Lung (tissue), 12 donors: ENCODE data around the gene PKD2L1. TPM values are rescaled to one million over a fixed set of nuclear protein-coding genes. Genes with fewer than 3 reads are reported as not detected.

Experiments
- ATAC-seq: fragments of 200-7000 bp; cut with Tn5 transposase; one replicate; pipeline ENCODE4 v1.9.1; 2020; ENCODE audit warnings: moderate number of reproducible peaks; ENCODE audit not compliant: insufficient read depth, low FRiP score
- DNase-seq, 3 donors: peaks; one replicate each; pipeline ENCODE4 v3.0.0-alpha.2; 2013 to 2017
- H3K27ac ChIP-seq, 2 donors: one replicate each; pipeline ENCODE4 v1.5.1; 2013; ENCODE audit warnings: mild to moderate bottlenecking in 2 of 2, moderate library complexity in 2 of 2, control low read depth in 1 of 2, inconsistent platforms in 1 of 2, low read depth in 1 of 2, low read length in 1 of 2
- H3K27me3 ChIP-seq, 3 donors: one replicate each; pipeline ENCODE4 v1.5.1; 2013; ENCODE audit warnings: low read length in 2 of 3; ENCODE audit not compliant: control insufficient read depth in 3 of 3, insufficient read depth in 3 of 3
- H3K36me3 ChIP-seq, 4 donors: one replicate each; pipeline ENCODE4 v1.5.1; 2013; ENCODE audit warnings: low read length in 4 of 4, mild to moderate bottlenecking in 1 of 4, moderate library complexity in 1 of 4; ENCODE audit not compliant: control insufficient read depth in 4 of 4, insufficient read depth in 4 of 4
- H3K4me1 ChIP-seq, 5 donors: one replicate each; pipeline ENCODE4 v1.5.1; 2013; ENCODE audit warnings: low read length in 5 of 5, mild to moderate bottlenecking in 2 of 5, moderate library complexity in 1 of 5; ENCODE audit not compliant: control insufficient read depth in 5 of 5, insufficient read depth in 5 of 5
- H3K4me3 ChIP-seq: one replicate; pipeline ENCODE4 v1.5.1; 2013; ENCODE audit warnings: mild to moderate bottlenecking, control low read depth, moderate library complexity
- H3K9ac ChIP-seq, 2 donors: one replicate each; pipeline ENCODE4 v1.5.1; 2013; ENCODE audit warnings: low read length in 2 of 2, control low read depth in 1 of 2; ENCODE audit not compliant: insufficient read depth in 1 of 2
- H3K9me3 ChIP-seq, 4 donors: one replicate each; pipeline ENCODE4 v1.5.1; 2013; ENCODE audit warnings: low read length in 3 of 4, mild to moderate bottlenecking in 1 of 4, moderate library complexity in 1 of 4; ENCODE audit not compliant: control insufficient read depth in 4 of 4, insufficient read depth in 3 of 4
- CTCF ChIP-seq: IDR thresholded peaks from 2 replicates; pipeline ENCODE4 v1.5.1; 2012; ENCODE audit warnings: mild to moderate bottlenecking; ENCODE audit errors: control extremely low read depth, extremely low read depth
- WGBS, 2 donors: extraction: QIAGEN DNeasy Blood & Tissue Kit; methylation state at CpG; one replicate each; pipeline ENCODE4 v1.1.7; 2013; 5-methylcytosine and 5-hydroxymethylcytosine counted together
- polyA plus RNA-seq, 2 donors: library from polyadenylated mRNA; stranded (reverse); fragments of 200-250 nt; gene quantifications; one replicate each; pipeline ENCODE4 v1.2.1, GENCODE V29; 2013
- total RNA-seq, 2 donors: library from RNA; depleted of rRNA in 1 of 2; stranded (reverse); fragments of >200 nt in 1 of 2; gene quantifications; one replicate each; pipeline ENCODE4 v1.2.1, GENCODE V29; 2014 to 2021
- donor health status: control.
- donor health status: control.
- donor health status: Bipolar disorder and iron deficiency.
- donor health status: healthy.
- donor health status: DM: yes; HTN: yes; CAD: no.

The PKD2L1 gene
- total and polyA plus RNA-seq, 4 donors: 0.46 to 1.5 (median 1.0) TPM

GRCh38 chr10:100344241-100344788 is 14.3 kb upstream of the PKD2L1 start:
- Histone ChIP-seq H3K27me3 (peaks cover 0 to 22% (median 21%) of the 10 kb centered on the region in 3 donors), H3K36me3 (peaks cover 0 to 5% (median 0%) of the 10 kb centered on the region in 4 donors), H3K4me3 (no peak overlapping the region), H3K9me3 (no peaks in the 10 kb centered on the region), H3K9ac (no peak overlapping the region), H3K4me1 (peaks cover 0 to 14% (median 0%) of the 10 kb centered on the region in 5 donors), H3K27ac (no peak overlapping the region)
- DNase-seq (no peak), ATAC-seq (no peak)
- TF ChIP-seq CTCF: no peak
- 75 to 78% methylated on average over 3 of the region's 3 CpGs for WGBS, 2 donors

- no peaks in the 10 kb centered on the region for H3K9me3 ChIP-seq
- H3K9ac ChIP-seq: no peak overlapping the region
- WGBS, 2 donors: 81 to 87% methylated on average over 7 of the region's 7 CpGs
- peaks cover 0 to 16% (median 14%) of the 10 kb centered on the region in 3 donors for H3K27me3 ChIP-seq
- DNase-seq (no peak), ATAC-seq (no peak)
- no peak for TF ChIP-seq CTCF
- peaks cover 0 to 8% (median 0%) of the 10 kb centered on the region in 5 donors for H3K4me1 ChIP-seq
- H3K36me3 ChIP-seq: no peaks in the 10 kb centered on the region
- no peak overlapping the region for H3K4me3 ChIP-seq
- H3K27ac ChIP-seq: no peak overlapping the region
These were observed 12.6 kb upstream of the PKD2L1 start for GRCh38 chr10:100342627-100342972.

GRCh38 chr10:100341953-100342626 is 12.1 kb upstream of the PKD2L1 start:
- peak; percentile 20 to 51 (median 39) for DNase-seq
- Histone ChIP-seq H3K4me3 (no peak overlapping the region), H3K9ac (no peak overlapping the region), H3K9me3 (no peaks in the 10 kb centered on the region), H3K27me3 (peaks cover 0 to 16% (median 14%) of the 10 kb centered on the region in 3 donors), H3K27ac (no peak overlapping the region), H3K4me1 (peaks cover 0 to 4% (median 0%) of the 10 kb centered on the region in 5 donors), H3K36me3 (no peaks in the 10 kb centered on the region)
- 54 to 57% methylated on average over 9 of the region's 9 CpGs for WGBS, 2 donors
- TF ChIP-seq CTCF: peak; percentile 28
- ATAC-seq: no peak
